HG03378 (cell line): ENCODE data around the gene TTYH1.
"Not testable (repeated sequence)": the region's sequence is repeated elsewhere in the genome, so short reads cannot be mapped to it uniquely, and the experiment has no call there.

Source experiments
- ATAC-seq: cut with Tn5 transposase; IDR thresholded peaks from one replicate; pipeline ENCODE4 v1.9.1; 2021; ENCODE audit warnings: mild to moderate bottlenecking, moderate library complexity; ENCODE audit not compliant: unreplicated experiment

The TTYH1 gene

DNA sequence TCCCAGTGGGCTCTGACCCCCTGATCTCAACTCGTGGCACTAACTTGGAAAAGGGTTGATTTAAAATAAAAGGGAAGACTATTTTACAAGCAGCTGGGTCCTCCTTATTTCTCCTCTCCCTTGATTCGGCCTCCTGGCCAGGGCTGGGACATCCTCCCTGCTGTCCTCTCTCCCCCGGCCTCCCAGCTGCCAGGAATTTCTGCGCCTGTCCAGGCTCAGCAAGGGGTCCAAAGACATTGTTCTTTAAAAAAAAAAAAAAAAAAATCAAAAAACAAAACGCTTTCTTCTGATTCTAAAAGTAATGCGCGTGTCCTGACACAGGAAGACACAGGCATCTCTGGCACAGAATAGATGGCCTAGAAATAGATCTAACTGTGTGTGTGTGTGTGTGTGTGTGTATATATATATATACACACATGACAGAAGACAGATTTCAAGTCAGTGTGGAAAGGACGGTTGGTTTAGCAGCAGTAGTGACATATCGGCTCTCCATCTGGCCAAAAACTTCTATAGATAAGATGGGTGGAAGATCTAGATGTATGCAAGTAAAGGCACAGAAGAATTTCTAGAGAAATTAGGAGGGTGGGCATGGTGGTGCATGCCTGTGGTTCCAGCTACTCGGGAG lies 21.5 kb downstream of the TTYH1 start:
- no peak for ATAC-seq

GRCh38 chr19:54439174-54439851 lies 24.0 kb downstream of the TTYH1 start:
- no peak for ATAC-seq

GRCh38 chr19:54440641-54441040 lies 25.4 kb downstream of the TTYH1 start:
- no peak for ATAC-seq

DNA sequence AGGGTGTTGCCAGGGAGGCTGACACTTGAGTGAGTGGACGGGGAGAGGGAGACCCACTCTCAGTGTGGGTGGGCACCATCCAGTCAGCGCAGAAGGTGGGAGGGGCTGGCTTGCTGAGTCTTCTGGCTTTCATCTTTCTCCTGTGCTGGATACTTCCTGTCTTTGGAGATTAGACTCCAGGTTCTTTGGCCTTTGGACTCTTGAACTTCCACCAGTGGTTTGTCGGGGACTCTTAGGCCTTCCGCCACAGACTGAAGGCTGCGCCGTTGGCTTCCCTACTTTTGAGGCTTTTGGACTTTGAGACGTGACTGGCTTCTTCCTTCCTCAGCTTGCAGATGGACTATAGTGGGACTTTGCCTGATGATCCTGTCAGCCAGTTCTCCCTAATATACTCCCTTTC lies 29.5 kb downstream of the TTYH1 start:
- no peak for ATAC-seq

GRCh38 chr19:54446349-54446748 lies 31.1 kb downstream of the TTYH1 start:
- not testable (repeated sequence) for ATAC-seq

DNA sequence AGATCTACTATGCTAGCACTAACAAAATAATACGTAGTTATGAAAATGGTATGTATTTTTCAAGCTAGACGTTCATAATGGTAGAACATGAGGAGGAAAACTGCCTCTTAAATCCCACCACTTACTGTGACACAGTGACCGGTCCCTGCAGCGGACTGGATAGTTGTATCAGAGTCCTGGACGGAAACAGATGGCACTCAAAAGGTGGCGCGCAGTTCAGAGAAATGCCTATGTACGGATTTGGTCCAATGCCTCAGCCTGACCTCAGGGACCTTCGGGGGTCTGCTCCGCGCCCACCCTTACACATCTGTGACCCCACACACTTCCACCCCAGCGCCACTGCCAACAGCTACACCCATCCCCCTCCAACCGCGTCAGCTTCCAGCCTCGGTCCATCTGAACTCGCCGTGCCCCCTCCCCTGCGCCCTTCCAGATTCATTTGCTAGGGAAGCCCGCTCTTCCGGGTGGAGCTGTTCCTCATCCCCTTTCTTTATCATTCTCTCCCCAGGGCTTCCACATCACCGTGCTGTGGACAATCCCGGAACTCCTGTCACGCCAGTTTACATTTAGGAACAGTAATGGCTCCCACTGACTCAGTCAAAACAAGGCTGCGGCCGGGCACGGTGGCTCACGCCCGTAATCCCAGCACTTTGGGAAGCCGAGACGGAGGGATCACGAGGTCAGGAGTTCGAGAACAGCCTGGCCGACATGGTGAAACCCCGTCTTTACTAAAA lies 32.9 kb downstream of the TTYH1 start:
- ATAC-seq = peak; percentile 16

DNA sequence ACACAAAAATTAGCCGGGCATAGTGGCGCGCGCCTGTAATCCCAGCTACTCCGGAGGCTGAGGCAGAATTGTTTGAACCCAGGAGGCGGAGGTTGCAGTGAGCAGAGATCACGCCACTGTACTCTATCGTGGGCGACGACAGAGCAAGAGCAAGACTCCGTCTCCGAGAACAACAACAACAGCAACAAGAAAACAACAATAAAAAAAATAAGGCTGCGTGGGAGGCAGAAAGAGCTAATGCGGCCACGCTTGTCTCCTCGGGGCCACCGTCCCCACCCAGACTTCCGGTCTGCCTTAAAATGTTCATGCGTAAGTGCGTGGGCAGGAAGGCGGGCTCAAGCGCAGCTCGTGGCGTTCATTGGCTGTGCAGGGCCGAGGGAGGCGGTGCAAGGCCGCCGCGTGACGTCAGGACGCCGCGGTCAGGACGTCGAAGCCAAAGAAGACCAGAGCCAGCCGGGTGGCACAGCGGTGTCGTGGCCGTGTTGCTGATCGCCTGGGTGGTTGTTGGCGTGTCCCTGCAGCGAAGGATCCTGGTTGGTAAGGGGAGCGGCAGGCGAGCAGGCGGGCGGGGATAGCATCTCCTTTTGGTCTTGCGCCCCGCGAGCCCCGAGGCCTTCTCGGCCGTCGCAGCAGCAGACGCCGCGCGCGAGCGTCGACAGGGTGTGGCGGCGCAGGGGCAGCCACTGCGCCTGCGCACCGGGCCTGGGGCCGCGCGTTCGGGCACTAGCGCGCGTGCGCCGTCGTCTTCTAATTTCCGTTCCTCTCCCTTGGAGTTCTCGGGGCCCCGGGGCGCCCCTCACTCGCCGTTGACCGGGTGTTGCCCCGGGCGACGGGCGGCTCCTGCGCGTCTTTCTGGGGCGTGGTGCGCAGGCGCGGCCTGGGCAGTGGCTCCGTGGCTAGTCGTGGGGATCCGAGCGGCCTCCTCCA lies 33.8 kb downstream of the TTYH1 start, which contains the start of gene LENG8:
Gene LENG8, plus strand, starts transcription at position 426 of the 927 bp plus-strand sequence. CDS start 2,146 bp downstream, outside the sequence.
- peak; percentile 78 for ATAC-seq

DNA sequence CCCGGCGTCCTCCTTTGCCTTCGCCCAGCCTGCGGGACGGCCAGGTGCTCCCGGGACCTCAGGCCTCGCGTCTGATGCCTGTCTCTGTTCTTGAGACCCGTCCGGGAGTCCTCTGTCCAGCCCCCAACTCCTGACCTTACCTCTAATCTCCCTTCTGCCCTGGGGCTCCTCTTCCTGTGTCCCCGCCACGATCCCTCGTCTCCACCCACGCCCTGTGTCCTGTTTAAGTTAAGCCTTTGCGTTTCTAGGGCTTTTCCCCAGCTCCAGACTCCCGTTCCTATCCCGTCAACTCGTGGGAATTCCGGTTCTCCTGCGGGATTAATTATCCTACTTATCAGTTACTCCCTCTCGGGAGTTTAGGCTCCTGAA lies 34.4 kb downstream of the TTYH1 start:
- no peak for ATAC-seq

DNA sequence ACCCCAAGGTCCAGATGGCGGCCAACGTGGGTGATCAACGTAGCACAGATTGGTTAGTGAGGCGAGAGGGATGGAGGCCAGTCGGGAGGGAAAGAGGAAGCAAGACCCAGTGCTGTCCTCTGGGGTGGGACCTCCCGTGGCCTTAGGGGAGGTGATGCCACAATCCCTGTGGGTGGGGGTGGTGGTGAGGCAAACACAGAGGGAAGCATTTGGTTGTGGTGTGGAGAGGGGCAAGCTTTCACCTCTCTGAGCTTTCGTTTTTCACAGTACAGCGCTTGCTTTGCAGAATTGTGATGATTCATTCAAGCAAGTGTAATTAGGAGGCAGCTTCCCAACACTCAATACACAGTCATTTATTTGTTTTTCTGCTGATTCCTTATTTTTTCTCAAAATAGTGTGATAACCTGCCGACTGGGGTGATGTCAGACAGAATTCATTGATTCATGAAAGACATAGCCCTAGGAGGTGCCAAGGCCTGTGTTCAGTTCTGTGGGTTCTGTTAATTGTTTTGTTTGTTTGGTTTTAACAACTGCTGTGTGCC lies 36.1 kb downstream of the TTYH1 start:
- ATAC-seq = no peak

DNA sequence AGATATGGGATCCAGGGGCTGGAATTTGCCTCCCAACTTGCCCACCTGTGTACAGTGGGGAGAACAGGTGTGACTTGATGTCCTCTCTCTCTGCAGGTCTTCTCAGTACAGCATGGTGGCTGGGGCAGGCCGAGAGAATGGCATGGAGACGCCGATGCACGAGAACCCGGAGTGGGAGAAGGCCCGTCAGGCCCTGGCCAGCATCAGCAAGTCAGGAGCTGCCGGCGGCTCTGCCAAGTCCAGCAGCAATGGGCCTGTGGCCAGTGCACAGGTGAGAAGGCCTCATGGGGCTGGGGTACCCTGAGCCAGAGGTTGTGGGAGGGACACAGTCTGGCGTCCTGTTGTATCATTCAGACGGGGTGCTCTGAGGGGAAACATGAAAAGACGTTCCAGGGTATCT lies 36.7 kb downstream of the TTYH1 start:
- ATAC-seq = no peak

GRCh38 chr19:54452626-54453025 lies 37.4 kb downstream of the TTYH1 start:
- no peak for ATAC-seq

GRCh38 chr19:54453921-54454780 lies 38.9 kb downstream of the TTYH1 start:
- no peak for ATAC-seq

- no peak for ATAC-seq
Measured at GRCh38 chr19:54454781-54455675, 39.8 kb downstream of the TTYH1 start.

- ATAC-seq = no peak
Measured at GRCh38 chr19:54455786-54456422, 40.6 kb downstream of the TTYH1 start.

DNA sequence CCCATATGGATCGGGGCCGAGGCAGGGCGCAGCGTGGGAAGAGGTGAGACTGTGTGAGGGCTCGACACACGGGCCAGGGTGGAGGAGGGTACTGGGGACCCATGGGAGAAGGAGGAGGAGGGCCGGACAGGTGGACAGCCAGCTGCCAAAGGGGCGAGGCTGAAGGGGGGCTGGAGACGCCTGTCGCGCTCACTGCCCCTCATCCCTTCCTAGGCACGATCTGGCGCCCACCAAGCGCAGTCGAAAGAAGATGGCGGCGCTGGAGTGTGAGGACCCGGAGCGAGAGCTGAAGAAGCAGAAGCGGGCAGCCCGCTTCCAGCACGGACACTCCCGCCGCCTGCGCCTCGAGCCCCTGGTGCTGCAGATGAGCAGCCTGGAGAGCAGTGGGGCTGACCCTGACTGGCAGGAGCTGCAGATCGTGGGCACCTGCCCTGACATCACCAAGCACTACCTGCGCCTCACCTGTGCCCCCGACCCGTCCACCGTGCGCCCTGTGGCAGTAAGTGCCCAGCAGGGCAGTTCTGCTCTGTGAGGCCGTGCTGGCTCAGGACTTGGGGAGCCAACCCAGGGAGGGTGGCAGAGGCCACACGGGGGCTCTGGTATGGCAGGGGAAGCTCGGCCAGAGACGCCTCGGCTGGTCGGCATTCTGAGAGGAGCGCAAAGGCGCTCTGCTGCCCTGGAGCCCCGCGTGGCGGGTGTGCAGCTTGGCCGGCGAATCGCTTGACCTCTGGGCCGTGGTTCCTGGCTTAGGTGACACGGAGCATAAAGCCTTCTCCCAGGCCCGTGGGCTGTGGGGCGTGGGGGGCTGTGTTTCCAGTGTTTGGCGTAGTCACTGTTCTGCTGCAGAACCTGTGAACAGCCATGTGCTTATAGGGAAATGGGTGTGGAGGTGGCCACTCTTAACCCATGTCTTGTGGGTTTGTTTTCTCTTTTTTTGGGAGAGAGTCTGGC lies 41.4 kb downstream of the TTYH1 start:
- no peak for ATAC-seq

GRCh38 chr19:54457773-54458647 lies 42.7 kb downstream of the TTYH1 start:
- ATAC-seq = no peak
